ENCODE results near the gene TCF23. TPM values are rescaled to one million over a fixed set of nuclear protein-coding genes. Genes with fewer than 3 reads are reported as not detected.

TCF23 gene
- total RNA-seq, 1 donor from 2014 or later: not detected

DNA sequence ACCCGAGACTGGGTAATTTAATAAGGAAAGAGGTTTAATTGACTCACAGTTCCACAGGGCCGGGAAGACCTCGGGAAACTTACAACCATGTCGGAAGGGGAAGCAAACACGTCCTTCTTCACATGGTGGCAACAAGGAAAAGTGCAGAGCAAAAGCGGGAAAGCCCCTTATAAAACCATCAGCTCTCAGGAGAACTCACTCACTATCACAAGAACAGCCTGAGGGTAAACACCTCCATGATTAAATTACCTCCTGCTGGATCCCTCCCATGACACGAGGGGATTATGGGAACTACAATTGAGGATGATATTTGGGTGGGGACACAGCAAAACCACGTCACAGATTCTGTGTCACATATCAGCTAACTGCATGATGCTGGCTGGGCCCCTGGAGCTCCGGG is 11.4 kb downstream of the TCF23 start:
- no peaks in the 10 kb centered on the region for H3K36me3 Mint-ChIP-seq (ENCODE audit: low read depth)
- H3K27ac Mint-ChIP-seq (ENCODE audit: unreplicated experiment): no peak overlapping the region
- H3K27me3 Mint-ChIP-seq (ENCODE audit: low read depth): peaks cover 6% of the 10 kb centered on the region
- no peak for DNase-seq (ENCODE audit: low spot score)
- no peaks in the 10 kb centered on the region for H3K4me1 Mint-ChIP-seq (ENCODE audit: low read depth)
- TF ChIP-seq, protein P1, sequence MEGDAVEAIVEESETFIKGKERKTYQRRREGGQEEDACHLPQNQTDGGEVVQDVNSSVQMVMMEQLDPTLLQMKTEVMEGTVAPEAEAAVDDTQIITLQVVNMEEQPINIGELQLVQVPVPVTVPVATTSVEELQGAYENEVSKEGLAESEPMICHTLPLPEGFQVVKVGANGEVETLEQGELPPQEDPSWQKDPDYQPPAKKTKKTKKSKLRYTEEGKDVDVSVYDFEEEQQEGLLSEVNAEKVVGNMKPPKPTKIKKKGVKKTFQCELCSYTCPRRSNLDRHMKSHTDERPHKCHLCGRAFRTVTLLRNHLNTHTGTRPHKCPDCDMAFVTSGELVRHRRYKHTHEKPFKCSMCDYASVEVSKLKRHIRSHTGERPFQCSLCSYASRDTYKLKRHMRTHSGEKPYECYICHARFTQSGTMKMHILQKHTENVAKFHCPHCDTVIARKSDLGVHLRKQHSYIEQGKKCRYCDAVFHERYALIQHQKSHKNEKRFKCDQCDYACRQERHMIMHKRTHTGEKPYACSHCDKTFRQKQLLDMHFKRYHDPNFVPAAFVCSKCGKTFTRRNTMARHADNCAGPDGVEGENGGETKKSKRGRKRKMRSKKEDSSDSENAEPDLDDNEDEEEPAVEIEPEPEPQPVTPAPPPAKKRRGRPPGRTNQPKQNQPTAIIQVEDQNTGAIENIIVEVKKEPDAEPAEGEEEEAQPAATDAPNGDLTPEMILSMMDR (IDR thresholded peaks at IDR 0.05): no peak
- no peak overlapping the region for H3K4me3 Mint-ChIP-seq (ENCODE audit: unreplicated experiment)
- H3K9me3 Mint-ChIP-seq (ENCODE audit: low read depth): no peaks in the 10 kb centered on the region

DNA sequence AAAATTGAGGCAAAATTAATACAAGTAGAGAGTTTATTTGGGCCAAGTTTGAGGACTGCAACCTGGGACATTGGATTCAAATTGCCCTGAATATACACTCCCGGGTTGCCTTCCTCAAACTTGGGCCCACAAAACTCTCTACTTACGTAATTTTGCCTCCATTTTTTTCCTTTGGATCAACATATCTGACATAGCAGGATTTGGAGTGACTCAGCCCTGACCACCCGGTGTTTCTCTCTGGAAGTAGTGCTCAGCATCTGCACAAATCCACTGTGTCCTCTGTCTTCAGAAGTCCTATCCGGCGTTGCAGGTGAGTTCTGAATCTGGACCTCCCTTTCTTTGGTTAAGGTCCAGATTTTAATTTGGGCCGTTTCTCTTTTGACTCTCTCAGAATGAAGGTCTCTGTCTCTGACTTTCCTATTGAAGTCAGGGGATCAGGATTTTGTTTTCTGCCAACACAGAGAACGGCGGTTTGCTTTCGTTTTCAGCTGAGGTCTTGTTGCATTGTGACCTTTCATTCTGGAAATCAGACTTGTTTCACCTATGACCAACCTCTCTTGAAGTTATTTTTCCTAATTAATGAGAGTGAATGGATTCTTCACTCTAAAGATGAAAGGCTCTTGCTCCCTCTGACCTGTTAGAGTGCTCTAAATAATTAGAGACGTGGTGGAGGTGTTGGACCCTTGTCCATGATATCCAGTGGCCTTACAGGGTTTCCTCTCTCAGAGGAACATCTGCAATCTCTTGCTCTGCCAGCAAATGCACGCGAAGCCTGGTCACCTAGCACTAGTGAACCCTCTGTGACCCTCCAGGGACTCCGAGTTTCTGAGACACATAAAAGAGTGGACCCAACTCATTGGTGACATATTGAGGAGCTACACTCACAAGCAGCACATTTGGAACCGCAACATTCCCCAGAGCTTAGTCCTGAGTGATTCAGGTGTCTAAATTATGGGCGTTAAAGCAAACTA is 13.6 kb downstream of the TCF23 start:
- no peak for DNase-seq (ENCODE audit: low spot score)
- Mint-ChIP-seq H3K36me3 (ENCODE audit: low read depth) (no peaks in the 10 kb centered on the region), H3K27me3 (ENCODE audit: low read depth) (peaks cover 6% of the 10 kb centered on the region), H3K4me1 (ENCODE audit: low read depth) (no peaks in the 10 kb centered on the region), H3K9me3 (ENCODE audit: low read depth) (no peaks in the 10 kb centered on the region), H3K4me3 (ENCODE audit: unreplicated experiment) (no peak overlapping the region), H3K27ac (ENCODE audit: unreplicated experiment) (no peak overlapping the region)
- TF ChIP-seq, protein P1 (IDR thresholded peaks at IDR 0.05): no peak

DNA sequence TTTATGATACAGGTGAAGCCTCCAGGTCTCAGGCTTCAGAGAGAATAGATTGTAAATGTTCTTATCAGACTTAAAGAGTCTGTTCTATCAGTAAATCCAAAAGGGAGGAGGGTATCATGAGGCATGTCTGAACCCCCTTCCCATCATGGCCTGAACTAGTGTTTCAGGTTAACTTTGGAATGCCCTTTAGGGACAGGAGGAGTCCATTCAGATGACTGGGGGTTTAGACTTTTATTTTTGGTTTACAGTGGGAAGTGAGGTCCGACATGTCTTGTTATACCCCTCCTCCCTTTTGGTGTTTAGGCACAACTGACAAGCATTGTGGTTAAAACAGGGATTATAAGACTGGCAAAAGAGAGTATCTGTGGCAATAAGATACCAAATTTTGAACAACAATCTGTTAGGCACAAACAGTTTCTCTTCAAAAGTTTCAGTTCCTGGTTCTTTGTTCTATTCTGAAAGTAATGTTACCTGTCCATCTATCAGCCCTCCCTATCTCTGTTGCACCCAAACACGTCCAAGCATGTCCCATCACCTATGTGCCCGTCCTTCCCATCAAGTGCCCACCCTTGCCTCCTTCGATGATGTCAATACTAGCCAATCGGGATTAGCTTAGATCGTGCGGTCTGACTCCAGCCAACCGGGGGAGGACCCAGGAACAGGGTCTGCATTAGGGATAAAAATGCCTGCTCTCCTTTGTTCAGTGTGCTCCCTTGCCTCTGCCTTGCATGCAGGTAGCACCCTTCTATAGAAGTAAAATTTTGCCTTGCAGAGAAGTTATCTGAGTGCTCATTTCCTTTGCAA is 16.4 kb downstream of the TCF23 start:
- no peaks in the 10 kb centered on the region for H3K36me3 Mint-ChIP-seq (ENCODE audit: low read depth)
- no peak overlapping the region for H3K27ac Mint-ChIP-seq (ENCODE audit: unreplicated experiment)
- TF ChIP-seq, protein P1 (IDR thresholded peaks at IDR 0.05): no peak
- H3K4me1 Mint-ChIP-seq (ENCODE audit: low read depth): no peaks in the 10 kb centered on the region
- no peak for DNase-seq (ENCODE audit: low spot score)
- H3K4me3 Mint-ChIP-seq (ENCODE audit: unreplicated experiment): no peak overlapping the region
- peaks cover 2% of the 10 kb centered on the region for H3K27me3 Mint-ChIP-seq (ENCODE audit: low read depth)
- no peaks in the 10 kb centered on the region for H3K9me3 Mint-ChIP-seq (ENCODE audit: low read depth)

DNA sequence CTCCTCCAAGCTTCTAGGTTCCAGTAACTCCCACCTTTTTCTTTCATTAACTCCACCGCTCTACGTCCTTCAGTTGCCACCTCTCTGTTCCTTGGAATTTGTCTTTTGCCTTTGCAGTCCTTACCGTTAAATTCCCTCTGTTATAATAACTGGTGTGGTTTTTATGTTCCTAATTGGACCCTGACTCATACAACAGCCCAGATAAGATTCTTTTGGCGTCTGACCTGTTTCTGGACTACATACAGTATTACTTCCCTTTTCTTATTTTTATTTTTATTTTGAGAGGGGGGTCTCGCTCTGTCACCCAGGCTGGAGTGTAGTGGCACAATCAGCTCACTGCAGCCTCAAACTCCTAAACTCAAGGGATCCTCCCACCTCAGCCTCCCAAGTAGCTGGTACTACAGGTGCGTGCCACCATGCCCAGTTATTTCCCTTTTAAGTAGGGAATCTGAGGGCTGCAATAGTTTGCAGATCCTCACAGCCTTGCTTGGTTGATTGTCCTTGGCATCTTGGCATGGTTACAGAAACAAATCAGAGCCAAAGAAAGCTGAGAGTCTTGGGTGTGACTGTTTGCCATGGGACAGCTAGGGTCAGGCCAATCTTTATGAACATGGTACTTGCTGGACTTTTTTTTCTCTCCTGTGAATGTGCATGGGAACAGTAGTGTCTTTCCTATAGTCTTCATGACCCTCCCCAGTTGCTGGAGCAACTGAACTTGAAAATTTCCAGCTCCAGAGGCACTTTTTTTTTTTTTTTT is 22.0 kb downstream of the TCF23 start:
- H3K27me3 Mint-ChIP-seq (ENCODE audit: low read depth): peaks cover 16% of the 10 kb centered on the region
- H3K4me3 Mint-ChIP-seq (ENCODE audit: unreplicated experiment): no peak overlapping the region
- H3K27ac Mint-ChIP-seq (ENCODE audit: unreplicated experiment): no peak overlapping the region
- TF ChIP-seq, protein P1 (IDR thresholded peaks at IDR 0.05): no peak
- peaks cover 3% of the 10 kb centered on the region for H3K4me1 Mint-ChIP-seq (ENCODE audit: low read depth)
- H3K36me3 Mint-ChIP-seq (ENCODE audit: low read depth): no peaks in the 10 kb centered on the region
- no peaks in the 10 kb centered on the region for H3K9me3 Mint-ChIP-seq (ENCODE audit: low read depth)
- no peak for DNase-seq (ENCODE audit: low spot score)

Measured in chondrocyte (in vitro differentiated cells).